NCI-H2227 (cell line): ENCODE results near the gene S100A11.

Experiments used
- DNase-seq: peaks from one replicate; lab custom pipeline; 2025; ENCODE audit not compliant: unreplicated experiment; lab: John Stamatoyannopoulos, UW

Gene S100A11

DNA sequence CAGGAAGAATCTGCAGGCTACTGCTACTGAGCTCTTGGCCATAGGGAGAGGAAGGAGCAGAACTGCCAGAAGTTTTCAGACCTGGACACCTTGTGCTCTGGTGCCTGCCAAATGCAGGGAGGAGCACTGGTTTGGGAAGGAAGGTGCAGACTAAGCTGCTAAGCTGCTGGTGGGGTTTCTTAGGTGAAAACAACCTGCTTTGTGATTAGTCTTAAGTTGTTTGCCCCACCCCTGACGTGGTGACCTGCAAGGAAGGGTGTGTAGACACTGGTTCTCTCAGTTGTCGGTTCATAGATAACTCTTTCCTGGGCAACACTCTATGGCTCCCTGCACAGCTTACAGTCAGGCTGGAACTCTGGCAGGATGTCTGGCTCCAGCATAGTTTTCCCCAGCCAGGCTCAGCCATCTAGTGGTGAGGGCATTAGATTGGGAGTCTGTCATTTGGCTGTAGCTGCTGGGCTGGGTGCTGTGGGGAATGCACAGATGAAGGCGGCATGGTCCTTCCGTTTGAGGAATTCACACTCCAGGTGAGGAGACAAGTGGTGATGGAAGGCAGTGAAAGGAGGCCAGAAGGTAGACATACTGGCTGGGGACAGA is 32.9 kb downstream of the S100A11 start:
- no peak for DNase-seq

DNA sequence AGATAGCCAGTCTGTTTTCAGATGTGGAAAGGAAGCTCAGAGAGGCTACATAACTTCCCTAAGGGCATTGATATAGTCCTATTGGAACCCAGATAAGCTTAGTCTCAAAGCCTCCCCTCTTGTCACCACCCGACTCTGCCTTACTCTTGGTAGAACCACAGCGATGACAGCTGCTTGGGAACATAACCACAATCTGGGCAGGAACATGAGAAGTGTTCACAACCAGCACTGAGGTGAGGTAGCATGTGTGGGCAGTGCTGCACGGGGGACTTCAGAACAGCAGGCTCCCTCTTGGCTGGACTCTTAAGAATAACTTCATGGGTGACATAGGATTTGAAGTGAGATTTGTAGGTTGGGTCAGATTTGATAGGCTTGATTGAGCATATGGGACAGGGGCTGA is 33.8 kb downstream of the S100A11 start:
- no peak for DNase-seq

DNA sequence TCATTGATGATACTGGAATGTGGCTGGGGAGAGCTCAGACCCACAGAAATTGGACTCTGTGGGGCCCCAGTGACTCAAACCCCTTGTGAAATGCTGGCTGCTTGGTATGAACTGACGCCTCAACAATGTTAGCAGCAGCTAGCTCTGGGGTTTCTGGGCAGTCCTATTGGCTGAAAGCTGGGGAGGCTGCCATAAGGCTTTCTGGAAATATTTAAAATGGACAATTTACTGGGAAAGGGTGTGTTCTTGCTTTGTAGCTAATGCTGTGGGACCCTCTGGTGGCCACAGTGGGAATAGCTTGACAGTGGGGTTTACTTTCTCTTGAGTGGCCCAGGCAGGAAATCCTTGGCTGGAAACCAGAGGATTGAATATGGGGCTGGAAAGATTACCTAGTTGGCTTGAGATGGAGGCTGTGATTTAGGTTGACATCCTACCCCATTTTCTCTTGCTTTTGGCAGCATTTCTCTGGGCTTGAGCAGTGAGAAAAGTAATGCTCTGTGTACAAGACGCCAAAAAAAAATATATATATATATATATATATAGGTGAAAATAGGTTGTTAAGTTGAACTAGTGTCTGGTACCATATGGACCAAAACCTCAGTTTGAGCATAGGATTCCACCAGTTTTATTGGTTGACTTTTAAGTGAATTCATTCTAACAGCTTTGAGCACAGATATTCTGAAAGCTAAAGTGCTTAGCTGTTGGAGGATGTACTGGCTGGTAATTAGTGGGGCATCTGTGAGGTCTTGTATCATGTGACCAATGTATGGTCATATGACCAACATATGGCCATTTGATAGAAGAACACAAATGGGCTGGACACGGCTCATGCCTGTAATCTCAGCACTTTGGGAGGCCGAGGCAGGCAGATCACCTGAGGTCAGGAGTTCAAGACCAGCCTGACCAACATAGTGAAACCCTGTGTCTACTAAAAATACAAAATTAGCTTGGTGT is 34.9 kb downstream of the S100A11 start:
- peak; percentile 83 for DNase-seq

DNA sequence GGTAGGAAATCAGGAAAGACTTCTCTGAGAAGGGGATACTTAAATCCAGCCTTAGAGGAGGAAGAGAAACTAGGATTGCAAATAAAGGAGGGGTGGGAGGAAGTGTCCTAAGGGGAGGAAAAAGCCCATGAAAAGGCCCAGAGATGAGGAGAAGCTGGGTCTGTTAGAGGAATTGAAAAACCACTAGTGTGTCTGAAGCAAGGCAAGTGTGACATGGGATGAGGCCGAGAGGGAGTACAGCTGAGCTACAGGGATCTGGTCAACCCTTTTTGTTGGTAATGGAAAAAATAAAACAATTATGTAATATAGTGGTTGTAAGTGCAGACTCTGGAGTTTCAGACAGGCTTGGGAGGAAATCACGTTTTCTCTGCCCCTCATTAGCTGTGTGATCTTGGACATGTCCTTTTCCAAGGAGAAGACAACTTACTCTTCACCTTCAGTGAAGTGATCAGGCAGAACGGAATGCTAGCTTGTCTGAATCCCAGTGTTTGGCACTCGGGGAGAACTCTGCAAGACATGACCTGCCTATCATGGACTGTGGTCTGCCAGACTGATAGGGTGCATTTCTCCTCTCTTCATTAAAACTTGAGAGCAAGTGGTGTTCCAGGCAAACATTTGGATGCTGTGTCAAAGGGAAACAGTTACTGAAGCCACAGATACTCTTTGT is 35.7 kb downstream of the S100A11 start:
- no peak for DNase-seq

DNA sequence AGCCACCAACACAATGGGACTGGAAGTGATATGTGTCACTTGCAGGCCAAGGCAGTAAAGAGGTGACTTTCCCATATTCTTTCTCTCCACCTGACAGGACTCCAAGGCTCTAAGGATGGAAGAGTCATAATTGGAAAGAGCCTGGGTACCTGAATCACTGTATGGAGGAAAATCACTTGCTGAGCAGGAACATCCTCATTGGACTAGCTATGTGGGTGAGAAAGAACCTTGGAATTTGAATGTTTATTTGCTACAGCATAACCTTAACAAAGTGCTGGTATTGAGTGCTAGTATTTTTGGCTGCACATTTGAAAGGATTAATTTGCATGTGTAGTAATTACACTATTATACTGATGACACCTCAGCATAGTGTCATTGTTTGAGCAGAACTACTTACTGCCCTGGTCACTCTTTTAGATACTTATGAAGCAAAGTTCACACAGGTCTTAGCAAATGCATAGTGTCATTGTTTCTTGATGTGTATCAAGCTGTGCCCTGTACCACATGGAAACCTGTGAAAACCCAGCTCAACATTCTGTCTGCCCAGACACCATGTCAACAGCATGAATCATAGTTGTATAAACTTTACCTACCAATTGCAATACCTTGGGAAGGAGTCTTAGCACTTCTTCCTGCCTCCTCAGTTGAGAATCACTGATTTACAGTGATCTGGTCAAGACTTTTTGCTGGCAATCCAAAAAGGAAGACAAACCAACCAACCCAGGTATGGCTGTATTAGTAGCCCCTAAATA is 38.0 kb downstream of the S100A11 start:
- no peak for DNase-seq

DNA sequence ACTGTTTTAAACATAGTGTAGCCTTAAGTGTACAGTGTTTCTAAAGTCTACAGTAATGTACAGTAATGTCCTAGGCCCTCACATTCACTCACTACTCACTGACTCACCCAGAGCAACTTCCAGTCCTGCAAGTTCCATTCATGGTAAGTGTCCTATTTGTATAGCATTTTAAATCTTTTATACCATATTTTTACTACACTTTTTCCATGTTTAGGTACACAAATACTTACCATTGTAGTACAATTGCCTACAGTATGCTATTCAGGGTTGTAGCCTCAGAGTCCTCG is 39.6 kb downstream of the S100A11 start:
- no peak for DNase-seq

DNA sequence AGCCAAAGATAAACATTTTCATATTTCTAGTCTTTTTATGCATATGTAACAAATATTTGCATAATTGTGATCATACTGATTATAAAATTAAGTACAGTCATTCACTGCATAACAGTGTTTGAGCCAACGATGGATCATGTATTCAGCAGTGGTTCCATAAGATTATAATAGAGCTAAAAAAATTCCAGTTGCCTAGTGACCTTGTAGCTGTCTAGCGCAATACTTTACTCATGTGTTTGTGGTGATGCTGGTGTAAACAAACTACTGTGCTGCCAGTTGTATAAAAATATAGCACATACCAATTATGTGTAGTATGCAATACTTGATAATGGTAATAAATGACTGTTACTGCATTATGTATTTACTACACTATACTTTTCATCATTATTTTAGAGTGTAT is 41.0 kb downstream of the S100A11 start:
- DNase-seq: no peak

DNA sequence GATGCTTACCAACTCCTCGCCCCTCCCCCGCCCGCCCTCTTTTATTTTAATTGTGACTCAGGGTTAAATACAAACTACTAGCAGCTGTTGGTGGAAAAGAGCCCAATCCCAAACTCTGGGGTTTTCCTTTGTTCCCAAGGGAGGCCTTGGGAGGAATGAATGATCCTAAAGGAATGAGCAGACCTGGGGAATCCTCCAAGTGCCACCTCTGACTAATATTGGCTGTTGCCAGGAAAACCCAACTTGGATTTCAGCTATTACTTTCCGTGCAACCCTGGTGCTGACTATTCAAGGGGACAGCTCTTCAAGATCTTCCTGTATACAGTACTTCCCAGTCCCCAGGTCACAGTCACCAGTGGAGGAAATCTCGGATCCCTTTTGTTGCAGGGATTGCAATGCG is 41.8 kb downstream of the S100A11 start:
- no peak for DNase-seq

DNA sequence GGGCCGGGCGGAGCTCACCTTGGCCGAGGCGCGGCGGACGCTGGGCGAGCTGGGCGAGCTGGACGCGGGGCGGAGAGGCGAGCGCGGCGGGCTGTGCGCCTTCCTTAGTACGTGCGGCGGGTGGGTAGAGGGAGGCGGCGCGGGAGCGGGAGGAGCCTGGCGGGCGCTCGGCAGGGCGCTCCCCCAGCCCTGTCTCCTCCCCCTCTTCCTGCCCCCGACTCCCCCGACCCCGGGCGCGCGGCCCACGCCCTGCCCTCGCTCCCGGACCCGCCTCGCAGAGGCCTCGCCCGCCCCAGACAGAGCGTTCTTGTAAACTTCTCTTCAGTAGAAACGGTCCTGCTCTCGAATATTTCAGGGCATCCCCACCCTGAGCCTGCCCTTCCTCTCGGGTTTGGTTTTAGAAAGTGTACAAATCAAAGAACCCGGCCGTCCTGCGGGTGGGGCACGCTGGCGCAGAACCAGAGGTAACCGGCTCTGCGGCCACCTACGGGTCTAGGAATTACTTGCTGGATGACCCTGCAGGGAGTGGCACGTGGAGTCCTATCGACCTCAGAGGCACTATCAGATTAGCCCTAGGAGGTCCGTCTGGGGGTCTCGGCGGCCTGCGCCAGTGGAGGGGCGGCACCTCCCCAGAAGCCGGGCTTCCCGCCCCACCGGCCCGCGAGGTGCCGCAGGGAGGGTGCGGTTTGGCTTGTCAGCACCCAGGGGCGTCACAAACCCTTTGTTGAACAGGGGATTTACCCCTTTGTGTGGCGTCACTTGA is 42.9 kb downstream of the S100A11 start, which contains the start of gene S100A10:
TSS of gene S100A10 (minus strand) at position 126 of the 763 bp plus-strand sequence. CDS start 7,629 bp downstream, outside the sequence.
- peak; percentile 35 for DNase-seq

DNA sequence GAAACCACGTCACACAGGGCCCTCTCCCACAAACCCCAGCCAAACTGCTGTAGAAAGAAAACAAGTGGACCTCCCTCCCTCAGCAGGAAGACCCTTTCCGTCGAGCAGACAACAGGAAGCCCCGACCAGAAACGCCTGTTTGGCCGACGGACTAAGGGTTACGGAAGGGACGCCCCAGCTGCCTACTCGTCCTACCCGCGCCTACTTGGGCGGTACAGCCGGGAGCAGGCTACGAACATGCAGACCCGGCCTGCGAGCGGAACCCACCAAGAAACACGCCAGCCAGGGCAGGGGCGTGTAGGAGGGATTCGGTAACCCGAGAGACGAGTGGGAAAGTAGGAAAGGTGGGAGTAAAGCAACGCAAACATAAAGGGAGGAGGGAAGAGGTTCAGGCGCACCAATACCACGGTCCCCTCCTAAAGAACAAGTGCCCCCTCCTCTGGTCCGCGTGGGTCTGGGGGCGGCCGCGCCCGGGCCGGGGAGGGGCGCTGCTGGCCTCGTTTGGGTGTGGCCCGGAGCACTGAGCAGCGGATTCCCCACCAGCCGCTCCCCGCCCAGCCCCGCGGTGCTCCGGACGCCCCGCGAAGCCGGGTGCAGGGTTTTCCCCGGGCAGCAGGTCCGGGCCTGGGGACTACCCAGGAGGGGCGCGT is 43.6 kb downstream of the S100A11 start:
- DNase-seq: no peak

DNA sequence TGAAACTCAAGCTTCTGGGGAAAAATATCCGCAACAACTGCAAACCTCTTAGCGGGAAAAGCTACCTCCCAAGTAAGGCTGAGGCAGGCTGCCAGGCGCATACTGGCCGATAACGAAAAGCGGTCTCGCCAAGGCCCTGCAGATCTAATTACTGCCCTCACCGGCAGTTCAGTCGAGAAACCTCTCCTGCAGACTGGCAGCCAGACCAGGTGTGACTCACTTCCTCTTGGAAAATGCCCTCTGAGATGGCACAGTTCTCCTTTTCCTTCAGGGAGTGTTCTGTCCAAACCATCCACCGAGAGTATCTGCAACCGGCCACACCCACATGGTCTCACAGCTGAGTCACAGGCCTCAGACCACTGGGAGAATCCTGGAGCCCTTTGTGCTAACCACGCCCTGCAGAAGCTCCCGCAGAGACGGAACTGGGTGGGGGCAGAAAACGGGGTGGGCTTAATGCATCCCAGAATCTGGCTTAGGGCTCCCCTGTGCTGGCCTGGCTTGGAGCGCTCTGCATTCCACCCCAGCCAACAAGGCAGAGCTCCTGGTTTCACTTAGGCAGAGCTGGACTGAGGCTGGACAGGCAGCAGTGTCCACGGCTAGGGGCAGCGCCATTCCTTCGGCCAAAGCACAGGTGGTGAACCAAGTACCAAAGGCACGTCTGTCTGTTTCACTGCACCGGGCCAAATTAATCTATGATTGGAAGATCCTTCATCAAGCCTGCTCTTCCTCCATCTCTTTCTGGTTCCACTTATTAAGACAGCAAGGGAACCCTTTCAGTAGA is 44.3 kb downstream of the S100A11 start:
- DNase-seq: no peak

DNA sequence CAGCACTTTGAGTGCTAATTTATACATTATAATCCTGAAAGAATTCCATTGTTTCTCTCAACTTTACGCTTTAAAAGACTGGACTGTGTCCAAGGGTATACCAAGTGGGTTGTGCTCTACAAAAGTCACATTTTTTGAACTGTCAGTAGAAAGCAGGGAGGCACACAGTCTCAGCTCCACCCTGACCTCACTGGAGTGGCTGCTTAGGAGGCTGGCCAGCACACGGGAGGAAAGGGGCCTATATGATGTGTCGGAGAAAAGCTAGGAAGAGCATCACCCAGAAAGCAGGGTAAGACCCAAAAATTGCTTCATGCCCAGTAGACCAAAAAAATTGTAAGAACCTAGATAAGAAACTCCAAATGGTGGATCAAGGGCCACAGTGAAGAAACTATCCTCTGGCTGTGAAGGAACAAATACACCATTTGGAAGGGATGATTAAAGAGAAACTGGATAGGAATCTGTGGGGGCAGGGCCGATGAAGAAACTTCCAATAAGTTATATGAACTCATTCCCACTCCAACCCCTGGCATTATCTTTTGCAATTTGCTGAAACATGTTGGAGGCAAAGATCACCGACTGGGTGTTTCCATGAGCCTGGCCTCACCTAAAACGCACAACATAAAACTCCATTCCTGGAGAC is 45.0 kb downstream of the S100A11 start:
- no peak for DNase-seq

DNA sequence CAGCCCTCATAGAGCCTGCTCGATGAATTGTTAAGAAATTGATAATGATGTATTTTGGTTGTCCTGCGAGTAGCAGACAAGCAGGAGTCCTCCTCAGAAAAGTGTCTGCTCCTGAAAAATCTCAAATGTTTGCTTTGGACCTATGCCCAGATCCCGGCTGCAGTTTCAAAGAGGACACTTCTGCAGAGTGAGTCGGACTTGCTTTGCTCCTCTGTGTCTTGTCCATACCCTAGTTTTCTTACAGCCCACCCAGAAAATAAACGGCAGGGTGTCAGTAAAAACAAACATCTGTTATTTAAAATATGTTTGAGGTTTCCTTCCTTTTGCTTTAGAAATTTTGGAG is 46.0 kb downstream of the S100A11 start:
- DNase-seq: no peak

DNA sequence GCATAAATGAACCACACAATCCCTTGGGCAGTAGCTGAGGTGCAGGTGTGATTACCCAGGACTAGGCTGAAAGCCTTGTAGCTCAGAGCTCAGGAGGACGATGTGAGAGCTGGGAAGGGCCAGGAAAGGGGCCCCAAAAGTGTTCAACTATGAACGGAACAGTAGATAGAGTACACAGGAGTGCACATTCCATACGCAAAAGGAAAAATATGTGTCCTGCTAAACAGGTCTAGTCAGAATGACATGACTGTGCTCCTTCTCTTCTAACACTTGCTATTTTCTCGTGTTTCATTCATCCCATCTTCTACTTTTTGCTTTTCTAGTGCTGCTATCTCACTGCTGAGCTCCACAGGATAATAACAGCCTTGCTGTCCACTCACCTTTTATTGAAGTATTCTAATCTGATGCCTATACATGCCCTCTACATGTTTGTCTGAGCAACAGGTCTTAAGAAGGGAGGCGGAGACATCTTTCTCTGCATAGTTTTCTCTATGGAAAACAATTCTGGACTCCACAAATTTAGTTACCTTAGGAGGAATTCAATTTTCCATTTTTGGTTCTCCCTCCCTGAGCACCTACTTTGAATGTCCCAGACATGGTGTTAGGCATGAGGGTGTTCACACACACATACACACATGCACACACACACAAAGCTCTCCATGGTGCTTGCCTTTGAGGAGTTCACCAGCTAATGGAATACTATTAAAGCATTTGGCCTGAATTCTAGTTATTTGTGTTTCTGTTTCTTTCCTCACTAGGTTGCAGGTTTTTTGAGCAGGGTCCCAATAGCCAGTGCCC is 46.5 kb downstream of the S100A11 start:
- no peak for DNase-seq

DNA sequence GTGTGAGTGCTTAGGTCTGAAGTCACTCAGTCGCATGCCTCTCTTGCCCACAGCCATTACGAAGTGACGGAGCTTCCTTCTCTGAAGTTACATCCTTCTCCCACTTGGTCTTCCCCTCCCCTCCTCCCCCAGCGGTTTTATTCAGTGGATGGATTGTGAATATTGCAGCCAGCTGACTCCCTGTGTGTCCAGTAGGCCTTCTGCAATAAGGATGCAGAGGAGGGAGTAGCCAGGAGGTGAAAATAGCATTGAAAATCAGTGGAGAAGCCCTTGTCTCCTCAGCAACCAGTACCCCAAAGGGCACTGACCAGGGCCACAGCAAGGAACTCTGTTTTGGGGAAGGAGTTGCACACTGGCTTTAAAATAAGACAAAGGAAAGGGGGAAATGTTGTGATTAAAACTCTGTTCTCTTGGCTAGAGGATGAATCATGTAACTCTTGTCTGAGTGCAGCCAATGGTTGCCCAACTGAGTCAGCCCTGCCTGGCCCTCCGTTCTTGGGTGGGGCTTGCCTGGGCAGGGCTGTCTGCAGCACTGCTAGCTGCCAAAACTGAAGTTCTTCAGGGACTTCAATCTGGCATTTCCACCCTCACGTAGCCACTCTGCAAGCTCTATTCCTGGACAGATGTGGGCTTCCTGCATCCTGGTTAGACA is 47.5 kb downstream of the S100A11 start:
- DNase-seq: no peak

DNA sequence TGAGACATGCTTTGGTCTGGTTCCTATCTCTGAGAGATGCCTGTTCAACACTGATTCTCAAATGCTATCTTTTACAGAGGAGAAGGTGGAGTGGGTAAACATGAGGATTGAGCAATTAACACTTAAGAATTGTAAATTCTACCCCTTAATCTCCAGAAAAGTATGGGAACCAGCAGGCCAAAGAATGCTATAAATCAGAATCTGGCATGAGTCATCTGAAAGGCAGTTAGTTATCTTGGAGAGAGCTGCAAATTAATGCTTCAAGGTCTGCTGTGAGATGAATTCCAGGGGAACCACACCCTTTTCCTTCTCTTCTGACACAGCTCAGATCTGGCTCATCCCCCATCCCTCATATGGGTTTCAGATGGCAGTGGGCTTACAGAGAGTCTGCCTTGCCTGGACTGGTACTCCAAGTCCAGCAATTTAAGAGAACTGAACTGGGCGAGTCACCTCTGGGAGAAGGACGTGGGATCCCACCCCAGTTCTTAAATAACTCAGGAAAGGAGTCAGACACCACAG is 48.3 kb downstream of the S100A11 start:
- DNase-seq: no peak

DNA sequence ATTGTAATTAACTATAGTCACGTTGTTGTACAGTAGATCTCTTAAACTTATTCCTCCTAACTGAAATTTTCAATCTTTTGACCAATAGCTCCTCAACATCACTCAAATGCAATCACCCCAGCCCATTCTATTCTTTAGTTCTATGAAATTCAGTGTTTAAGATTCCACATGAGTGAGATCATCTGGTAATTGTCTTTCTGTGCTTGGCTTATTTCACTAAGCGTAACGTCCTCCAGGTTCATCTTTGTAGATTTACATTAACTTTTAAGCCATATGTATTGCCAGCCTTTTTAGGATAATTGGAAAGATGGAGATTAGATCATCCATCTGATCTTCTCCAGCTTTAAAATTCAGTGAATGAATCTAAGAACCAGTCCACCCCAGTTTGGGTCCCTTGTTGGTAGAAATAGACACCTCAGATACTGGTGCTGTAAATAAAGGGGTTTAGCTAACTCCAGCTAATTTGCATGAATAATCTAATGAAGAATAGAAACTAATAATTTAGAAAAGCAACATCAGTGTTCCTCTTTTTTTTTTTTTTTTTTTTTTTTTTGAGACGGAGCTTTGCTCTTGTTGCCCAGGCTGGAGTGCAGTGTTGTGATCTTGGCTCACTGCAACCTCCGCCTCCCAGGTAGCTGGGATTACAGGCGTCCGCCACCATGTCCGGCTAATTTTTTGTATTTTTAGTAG is 50.2 kb downstream of the S100A11 start:
- no peak for DNase-seq
